ENCODE results near the gene CHAF1A. TPM values are rescaled to one million over a fixed set of nuclear protein-coding genes. Genes with fewer than 3 reads are reported as not detected.

CHAF1A gene
- total and polyA plus RNA-seq, 2 experiments from 2014 or later, result 113 to 125 TPM

DNA sequence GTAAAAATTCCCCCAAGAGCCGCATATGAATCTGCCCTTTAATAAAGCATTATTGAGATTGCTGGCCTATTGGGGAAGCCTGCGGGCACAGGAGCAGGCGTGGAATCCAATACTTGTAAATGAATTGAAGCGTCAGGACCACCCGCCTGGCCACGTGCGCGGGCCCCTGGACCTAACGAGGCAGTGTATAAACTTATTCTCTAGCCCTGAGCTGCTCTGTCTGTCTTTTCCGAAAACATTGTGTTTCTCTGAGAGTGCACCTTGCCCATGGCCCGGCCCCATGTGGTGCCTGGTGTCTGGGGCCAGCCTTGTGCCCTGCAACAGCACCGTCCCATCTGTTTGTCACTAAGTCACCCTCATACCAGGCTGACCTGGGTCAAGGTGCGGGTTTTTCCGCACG lies 40.7 kb downstream of the CHAF1A start:
- Histone ChIP-seq H3K36me3 (ENCODE audit: insufficient read depth) (peaks cover 18% of the 10 kb centered on the region), H3K27ac (ENCODE audit: low read depth) (0 out of 2 replicates have a peak overlapping the region, but pooled peaks have one; percentile 32), H3F3A (replicated peaks; ENCODE audit: low read depth) (peaks cover 31% of the 10 kb centered on the region; the same call in 1 of the 2 replicates), H3K27me3 (ENCODE audit: insufficient read depth) (no peaks in the 10 kb centered on the region), H4K20me1 (replicated peaks; ENCODE audit: insufficient read depth) (peaks cover 39% of the 10 kb centered on the region), H3K4me2 (no peak overlapping the region), H3K79me2 (replicated peaks; ENCODE audit: insufficient read depth) (0 out of 2 replicates have a peak, but pooled peaks cover 12% of the 10 kb centered on the region), H3K4me3 (no peak overlapping the region), H2AFZ (no peak overlapping the region), H3K4me1 (ENCODE audit: insufficient read depth) (no peaks in the 10 kb centered on the region), H3K9me2 (ENCODE audit: insufficient read depth) (no peaks in the 10 kb centered on the region)
- no peak overlapping the region; the same call in 2 of the 3 replicates for H3K4me3 Mint-ChIP-seq
- DNase-seq (ENCODE audit: low spot score), result no peak
- H3K4me1 Mint-ChIP-seq, result peaks cover 10% of the 10 kb centered on the region; the same call in 2 of the 3 replicates
- peaks cover 33% of the 10 kb centered on the region for H3K27me3 Mint-ChIP-seq (ENCODE audit: insufficient read depth, low read depth, poor library complexity)
- TF ChIP-seq, protein P1, sequence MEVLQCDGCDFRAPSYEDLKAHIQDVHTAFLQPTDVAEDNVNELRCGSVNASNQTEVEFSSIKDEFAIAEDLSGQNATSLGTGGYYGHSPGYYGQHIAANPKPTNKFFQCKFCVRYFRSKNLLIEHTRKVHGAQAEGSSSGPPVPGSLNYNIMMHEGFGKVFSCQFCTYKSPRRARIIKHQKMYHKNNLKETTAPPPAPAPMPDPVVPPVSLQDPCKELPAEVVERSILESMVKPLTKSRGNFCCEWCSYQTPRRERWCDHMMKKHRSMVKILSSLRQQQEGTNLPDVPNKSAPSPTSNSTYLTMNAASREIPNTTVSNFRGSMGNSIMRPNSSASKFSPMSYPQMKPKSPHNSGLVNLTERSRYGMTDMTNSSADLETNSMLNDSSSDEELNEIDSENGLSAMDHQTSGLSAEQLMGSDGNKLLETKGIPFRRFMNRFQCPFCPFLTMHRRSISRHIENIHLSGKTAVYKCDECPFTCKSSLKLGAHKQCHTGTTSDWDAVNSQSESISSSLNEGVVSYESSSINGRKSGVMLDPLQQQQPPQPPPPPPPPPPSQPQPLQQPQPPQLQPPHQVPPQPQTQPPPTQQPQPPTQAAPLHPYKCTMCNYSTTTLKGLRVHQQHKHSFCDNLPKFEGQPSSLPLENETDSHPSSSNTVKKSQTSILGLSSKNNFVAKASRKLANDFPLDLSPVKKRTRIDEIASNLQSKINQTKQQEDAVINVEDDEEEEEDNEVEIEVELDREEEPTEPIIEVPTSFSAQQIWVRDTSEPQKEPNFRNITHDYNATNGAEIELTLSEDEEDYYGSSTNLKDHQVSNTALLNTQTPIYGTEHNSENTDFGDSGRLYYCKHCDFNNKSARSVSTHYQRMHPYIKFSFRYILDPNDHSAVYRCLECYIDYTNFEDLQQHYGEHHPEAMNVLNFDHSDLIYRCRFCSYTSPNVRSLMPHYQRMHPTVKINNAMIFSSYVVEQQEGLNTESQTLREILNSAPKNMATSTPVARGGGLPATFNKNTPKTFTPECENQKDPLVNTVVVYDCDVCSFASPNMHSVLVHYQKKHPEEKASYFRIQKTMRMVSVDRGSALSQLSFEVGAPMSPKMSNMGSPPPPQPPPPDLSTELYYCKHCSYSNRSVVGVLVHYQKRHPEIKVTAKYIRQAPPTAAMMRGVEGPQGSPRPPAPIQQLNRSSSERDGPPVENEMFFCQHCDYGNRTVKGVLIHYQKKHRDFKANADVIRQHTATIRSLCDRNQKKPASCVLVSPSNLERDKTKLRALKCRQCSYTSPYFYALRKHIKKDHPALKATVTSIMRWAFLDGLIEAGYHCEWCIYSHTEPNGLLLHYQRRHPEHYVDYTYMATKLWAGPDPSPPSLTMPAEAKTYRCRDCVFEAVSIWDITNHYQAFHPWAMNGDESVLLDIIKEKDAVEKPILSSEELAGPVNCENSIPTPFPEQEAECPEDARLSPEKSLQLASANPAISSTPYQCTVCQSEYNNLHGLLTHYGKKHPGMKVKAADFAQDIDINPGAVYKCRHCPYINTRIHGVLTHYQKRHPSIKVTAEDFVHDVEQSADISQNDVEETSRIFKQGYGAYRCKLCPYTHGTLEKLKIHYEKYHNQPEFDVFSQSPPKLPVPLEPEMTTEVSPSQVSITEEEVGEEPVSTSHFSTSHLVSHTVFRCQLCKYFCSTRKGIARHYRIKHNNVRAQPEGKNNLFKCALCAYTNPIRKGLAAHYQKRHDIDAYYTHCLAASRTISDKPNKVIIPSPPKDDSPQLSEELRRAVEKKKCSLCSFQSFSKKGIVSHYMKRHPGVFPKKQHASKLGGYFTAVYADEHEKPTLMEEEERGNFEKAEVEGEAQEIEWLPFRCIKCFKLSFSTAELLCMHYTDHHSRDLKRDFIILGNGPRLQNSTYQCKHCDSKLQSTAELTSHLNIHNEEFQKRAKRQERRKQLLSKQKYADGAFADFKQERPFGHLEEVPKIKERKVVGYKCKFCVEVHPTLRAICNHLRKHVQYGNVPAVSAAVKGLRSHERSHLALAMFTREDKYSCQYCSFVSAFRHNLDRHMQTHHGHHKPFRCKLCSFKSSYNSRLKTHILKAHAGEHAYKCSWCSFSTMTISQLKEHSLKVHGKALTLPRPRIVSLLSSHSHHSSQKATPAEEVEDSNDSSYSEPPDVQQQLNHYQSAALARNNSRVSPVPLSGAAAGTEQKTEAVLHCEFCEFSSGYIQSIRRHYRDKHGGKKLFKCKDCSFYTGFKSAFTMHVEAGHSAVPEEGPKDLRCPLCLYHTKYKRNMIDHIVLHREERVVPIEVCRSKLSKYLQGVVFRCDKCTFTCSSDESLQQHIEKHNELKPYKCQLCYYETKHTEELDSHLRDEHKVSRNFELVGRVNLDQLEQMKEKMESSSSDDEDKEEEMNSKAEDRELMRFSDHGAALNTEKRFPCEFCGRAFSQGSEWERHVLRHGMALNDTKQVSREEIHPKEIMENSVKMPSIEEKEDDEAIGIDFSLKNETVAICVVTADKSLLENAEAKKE (CRISPR knock-in tag; IDR thresholded peaks at IDR 0.05), result no peak
- TF ChIP-seq POLR2AphosphoS5 (IDR thresholded peaks at IDR 0.05; ENCODE audit: low read depth), result no peak
- no peak for TF ChIP-seq NANOG (IDR thresholded peaks at IDR 0.05; ENCODE audit: borderline replicate concordance)
- H3K36me3 Mint-ChIP-seq (ENCODE audit: low read depth), result peaks cover 54% of the 10 kb centered on the region
- H3K27ac Mint-ChIP-seq, result no peak overlapping the region
- H3K9me3 Mint-ChIP-seq, result no peaks in the 10 kb centered on the region; the same call in 2 of the 3 replicates
- ATAC-seq, result no peak

DNA sequence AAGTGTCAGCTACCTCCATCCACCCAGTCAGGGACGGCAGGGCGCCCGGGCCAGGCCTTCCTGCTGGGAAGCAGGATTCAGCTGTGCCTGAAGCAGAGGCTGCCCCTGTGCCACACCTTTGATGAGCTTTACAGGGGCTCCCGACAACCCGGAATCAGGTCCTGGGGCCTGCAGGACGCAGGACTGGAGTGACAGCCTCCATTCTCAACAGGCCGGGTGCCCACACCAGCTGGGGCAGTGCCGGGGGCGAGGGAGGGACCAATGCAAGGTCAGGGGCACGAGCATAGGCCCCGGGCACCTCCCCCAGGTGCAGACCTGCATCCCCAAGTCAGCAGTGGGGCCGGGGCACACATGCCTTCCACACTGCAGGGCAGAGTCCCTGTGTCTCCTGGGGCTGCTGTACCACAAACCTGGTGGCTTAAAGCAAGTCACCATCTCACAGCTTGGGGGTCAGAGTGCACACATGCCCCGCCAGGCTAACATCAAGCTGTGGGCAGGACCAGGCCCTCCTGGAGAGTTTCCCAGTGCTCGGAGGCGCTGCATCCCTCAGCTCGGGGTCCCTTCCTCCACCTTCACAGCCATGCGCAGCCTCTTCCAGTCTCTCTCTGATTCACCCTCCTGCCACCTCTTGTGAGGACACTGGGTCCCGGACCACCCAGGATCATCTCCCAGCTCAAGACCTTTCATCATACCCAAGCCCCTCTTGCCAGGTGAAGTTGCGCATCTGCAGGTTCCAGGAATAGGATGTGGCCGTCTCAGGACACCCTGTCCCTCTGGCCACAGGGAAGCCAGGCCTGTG lies 41.7 kb downstream of the CHAF1A start:
- Histone ChIP-seq H3K9me2 (ENCODE audit: insufficient read depth) (no peaks in the 10 kb centered on the region), H4K20me1 (replicated peaks; ENCODE audit: insufficient read depth) (peaks cover 33% of the 10 kb centered on the region), H3K27ac (ENCODE audit: low read depth) (no peak overlapping the region), H3K4me3 (no peak overlapping the region), H3K27me3 (ENCODE audit: insufficient read depth) (no peaks in the 10 kb centered on the region), H3K79me2 (replicated peaks; ENCODE audit: insufficient read depth) (0 out of 2 replicates have a peak, but pooled peaks cover 4% of the 10 kb centered on the region), H2AFZ (no peak overlapping the region), H3F3A (replicated peaks; ENCODE audit: low read depth) (peaks cover 28% of the 10 kb centered on the region; the same call in 1 of the 2 replicates), H3K36me3 (ENCODE audit: insufficient read depth) (peaks cover 13% of the 10 kb centered on the region), H3K4me2 (no peak overlapping the region), H3K4me1 (ENCODE audit: insufficient read depth) (no peaks in the 10 kb centered on the region)
- Mint-ChIP-seq H3K27ac (peak overlapping the region; percentile 39; the same call in 1 of the 2 replicates), H3K36me3 (ENCODE audit: low read depth) (peaks cover 54% of the 10 kb centered on the region), H3K9me3 (no peaks in the 10 kb centered on the region; the same call in 2 of the 3 replicates), H3K4me1 (peaks cover 13% of the 10 kb centered on the region; the same call in 2 of the 3 replicates), H3K4me3 (peak overlapping the region; percentile 17; the same call in 1 of the 3 replicates), H3K27me3 (ENCODE audit: insufficient read depth, low read depth, poor library complexity) (peaks cover 42% of the 10 kb centered on the region)
- ATAC-seq (no peak), DNase-seq (ENCODE audit: low spot score) (no peak)
- TF ChIP-seq EZH2 (IDR thresholded peaks at IDR 0.05; ENCODE audit: low read depth, unreplicated experiment), result no peak
- TF ChIP-seq STAT1 (IDR thresholded peaks at IDR 0.05; ENCODE audit: unreplicated experiment), result no peak
- no peak for TF ChIP-seq JUNB (IDR thresholded peaks at IDR 0.05; ENCODE audit: unreplicated experiment)
- TF ChIP-seq ZNF114 (CRISPR knock-in tag; IDR thresholded peaks at IDR 0.05), result no peak
- TF ChIP-seq, protein P2, sequence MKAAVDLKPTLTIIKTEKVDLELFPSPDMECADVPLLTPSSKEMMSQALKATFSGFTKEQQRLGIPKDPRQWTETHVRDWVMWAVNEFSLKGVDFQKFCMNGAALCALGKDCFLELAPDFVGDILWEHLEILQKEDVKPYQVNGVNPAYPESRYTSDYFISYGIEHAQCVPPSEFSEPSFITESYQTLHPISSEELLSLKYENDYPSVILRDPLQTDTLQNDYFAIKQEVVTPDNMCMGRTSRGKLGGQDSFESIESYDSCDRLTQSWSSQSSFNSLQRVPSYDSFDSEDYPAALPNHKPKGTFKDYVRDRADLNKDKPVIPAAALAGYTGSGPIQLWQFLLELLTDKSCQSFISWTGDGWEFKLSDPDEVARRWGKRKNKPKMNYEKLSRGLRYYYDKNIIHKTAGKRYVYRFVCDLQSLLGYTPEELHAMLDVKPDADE (IDR thresholded peaks at IDR 0.05), result no peak
- TF ChIP-seq, protein P3, sequence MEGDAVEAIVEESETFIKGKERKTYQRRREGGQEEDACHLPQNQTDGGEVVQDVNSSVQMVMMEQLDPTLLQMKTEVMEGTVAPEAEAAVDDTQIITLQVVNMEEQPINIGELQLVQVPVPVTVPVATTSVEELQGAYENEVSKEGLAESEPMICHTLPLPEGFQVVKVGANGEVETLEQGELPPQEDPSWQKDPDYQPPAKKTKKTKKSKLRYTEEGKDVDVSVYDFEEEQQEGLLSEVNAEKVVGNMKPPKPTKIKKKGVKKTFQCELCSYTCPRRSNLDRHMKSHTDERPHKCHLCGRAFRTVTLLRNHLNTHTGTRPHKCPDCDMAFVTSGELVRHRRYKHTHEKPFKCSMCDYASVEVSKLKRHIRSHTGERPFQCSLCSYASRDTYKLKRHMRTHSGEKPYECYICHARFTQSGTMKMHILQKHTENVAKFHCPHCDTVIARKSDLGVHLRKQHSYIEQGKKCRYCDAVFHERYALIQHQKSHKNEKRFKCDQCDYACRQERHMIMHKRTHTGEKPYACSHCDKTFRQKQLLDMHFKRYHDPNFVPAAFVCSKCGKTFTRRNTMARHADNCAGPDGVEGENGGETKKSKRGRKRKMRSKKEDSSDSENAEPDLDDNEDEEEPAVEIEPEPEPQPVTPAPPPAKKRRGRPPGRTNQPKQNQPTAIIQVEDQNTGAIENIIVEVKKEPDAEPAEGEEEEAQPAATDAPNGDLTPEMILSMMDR (conservative IDR thresholded peaks at IDR 0.05; ENCODE audit: low read depth in 2 of 2), result no peak

All from GM23338 (cell line).